ENCODE data around the gene SNRNP25.
"Not testable (repeated sequence)": the region's sequence is repeated elsewhere in the genome, so short reads cannot be mapped to it uniquely, and the experiment has no call there.

GRCh38 chr16:33154-33876, 20.3 kb upstream of the SNRNP25 start:
- not testable (repeated sequence) for TF ChIP-seq CTCF (IDR thresholded peaks at IDR 0.05; ENCODE audit: low read length); EZH2 (optimal IDR thresholded peaks at IDR 0.05; ENCODE audit: low read depth, low read length); EZH2phosphoT487 (IDR thresholded peaks at IDR 0.05; ENCODE audit: low read length)
